ENCODE data around the gene CLTRN.

DNA sequence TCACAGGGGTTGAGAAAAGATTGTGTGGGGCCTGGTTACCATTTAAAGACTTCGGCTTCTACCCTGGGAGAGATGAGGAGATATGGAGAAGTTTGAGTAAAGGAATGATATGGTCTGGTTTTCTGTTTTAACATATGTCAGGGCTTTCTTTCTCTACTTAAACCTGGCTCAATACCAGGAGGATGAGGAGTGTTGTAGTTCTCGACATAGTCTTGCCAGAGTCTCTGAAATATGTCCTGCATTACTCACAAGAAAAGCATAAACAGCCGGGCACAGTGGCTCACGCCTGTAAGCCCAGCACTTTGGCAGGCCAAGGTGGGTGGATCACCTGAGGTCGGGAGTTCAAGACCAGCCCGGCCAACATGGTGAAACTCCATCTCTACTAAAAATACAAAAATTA, 47.5 kb downstream of the CLTRN start:
- TF ChIP-seq, protein P1, sequence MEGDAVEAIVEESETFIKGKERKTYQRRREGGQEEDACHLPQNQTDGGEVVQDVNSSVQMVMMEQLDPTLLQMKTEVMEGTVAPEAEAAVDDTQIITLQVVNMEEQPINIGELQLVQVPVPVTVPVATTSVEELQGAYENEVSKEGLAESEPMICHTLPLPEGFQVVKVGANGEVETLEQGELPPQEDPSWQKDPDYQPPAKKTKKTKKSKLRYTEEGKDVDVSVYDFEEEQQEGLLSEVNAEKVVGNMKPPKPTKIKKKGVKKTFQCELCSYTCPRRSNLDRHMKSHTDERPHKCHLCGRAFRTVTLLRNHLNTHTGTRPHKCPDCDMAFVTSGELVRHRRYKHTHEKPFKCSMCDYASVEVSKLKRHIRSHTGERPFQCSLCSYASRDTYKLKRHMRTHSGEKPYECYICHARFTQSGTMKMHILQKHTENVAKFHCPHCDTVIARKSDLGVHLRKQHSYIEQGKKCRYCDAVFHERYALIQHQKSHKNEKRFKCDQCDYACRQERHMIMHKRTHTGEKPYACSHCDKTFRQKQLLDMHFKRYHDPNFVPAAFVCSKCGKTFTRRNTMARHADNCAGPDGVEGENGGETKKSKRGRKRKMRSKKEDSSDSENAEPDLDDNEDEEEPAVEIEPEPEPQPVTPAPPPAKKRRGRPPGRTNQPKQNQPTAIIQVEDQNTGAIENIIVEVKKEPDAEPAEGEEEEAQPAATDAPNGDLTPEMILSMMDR (IDR thresholded peaks at IDR 0.05) = no peak
- no peak for TF ChIP-seq POLR2A (IDR thresholded peaks at IDR 0.05)
